ENCODE measurements around the gene WNT5A.

GRCh38 chr3:55435491-55435890, 51.6 kb downstream of the WNT5A start:
- TF ChIP-seq CTCF (conservative IDR thresholded peaks at IDR 0.05) (no peak), EZH2 (IDR thresholded peaks at IDR 0.05; ENCODE audit: low read depth) (no peak)

Measured in PC-9 (cell line).